GM12892 (cell line): ENCODE measurements around the gene ADAR.

Source experiments
- POLR2A ChIP-seq: IDR thresholded peaks from 2 replicates; pipeline ENCODE4 v1.6.1; 2011; ENCODE audit warnings: low read depth, low read length, control low read depth
- POLR2AphosphoS5 ChIP-seq: IDR thresholded peaks from 2 replicates; pipeline ENCODE4 v1.6.1; 2011; ENCODE audit warnings: low read depth, low read length, control low read depth

GRCh38 chr1:154615411-154615810, 7.4 kb upstream of the ADAR start:
- TF ChIP-seq POLR2AphosphoS5 (no peak), POLR2A (no peak)
